GM12878 (cell line): Measurements from ENCODE around the gene TAS2R41. TPM values are rescaled to one million over a fixed set of nuclear protein-coding genes. Genes with fewer than 3 reads are reported as not detected.

Experiments
- ATAC-seq: fragments of 200-7000 bp; cut with Tn5 transposase; 3 replicates; pipeline ENCODE4 v1.9.1; 2020; ENCODE audit warnings: mild to moderate bottlenecking, moderate library complexity
- BruUV-seq: library from RNA; stranded (reverse); fragments of 400-500 nt; replicated peaks from 2 replicates; lab custom pipeline; 2021; lab: Mats Ljungman, UMichigan
- CTCF ChIA-PET: fragments of 300-600 bp; sonication (Branson Sonifier 250); formaldehyde crosslinking; extraction: SDS; loops from one replicate; lab custom pipeline; 2021; ENCODE audit warnings: inconsistent platforms; lab: Yijun Ruan, JAX
- POLR2A ChIA-PET: fragments of 350-600 bp; formaldehyde crosslinking; extraction: SDS; loops from one replicate; lab custom pipeline; 2021; ENCODE audit warnings: inconsistent platforms; lab: Charles Lee
- RAD21 ChIA-PET: fragments of 300-600 bp; sonication (Branson Sonifier 250); formaldehyde crosslinking; loops from one replicate; lab custom pipeline; 2023; ENCODE audit warnings: antibody characterized with exemption; ENCODE audit not compliant: unreplicated experiment; lab: Charles Lee
- SMC1A ChIA-PET: fragments of 300-600 bp; sonication (Branson Sonifier 250); formaldehyde crosslinking; loops from one replicate; lab custom pipeline; 2023; ENCODE audit not compliant: unreplicated experiment, uncharacterized antibody; lab: Charles Lee
- DNase-seq: peaks from one replicate; pipeline ENCODE4 v3.0.0-alpha.2; 2011; ENCODE audit warnings: low read depth, low spot score
- FAIRE-seq: peaks from 3 replicates; lab custom pipeline; 2011; peaks lifted over from hg19 to GRCh38; lab: Jason Lieb, UNC
- H2AFZ ChIP-seq: 2 replicates; pipeline ENCODE4 v1.6.0; 2011; ENCODE audit warnings: low read depth, low read length, control low read depth; ENCODE audit not compliant: control insufficient read depth
- H3K27ac ChIP-seq: 2 replicates; pipeline ENCODE4 v1.5.1; 2011; ENCODE audit warnings: control low read depth; ENCODE audit not compliant: control insufficient read depth, insufficient read depth
- H3K27me3 ChIP-seq, 2 experiments: replicated peaks in 1 of 2; 2 replicates each; pipeline versions ENCODE4 v1.6.0 to v1.6.1; 2011; ENCODE audit warnings: low read length in 1 of 2; ENCODE audit not compliant: control insufficient read depth in 2 of 2, insufficient read depth in 2 of 2
- H3K36me3 ChIP-seq, 2 experiments: 2 replicates each; pipeline ENCODE4 v1.5.1; 2011; ENCODE audit warnings: low read length in 1 of 2; ENCODE audit not compliant: control insufficient read depth in 2 of 2, insufficient read depth in 2 of 2
- H3K4me1 ChIP-seq: 2 replicates; pipeline ENCODE4 v1.6.1; 2011; ENCODE audit warnings: mild to moderate bottlenecking, low read length, moderate library complexity, mixed read lengths; ENCODE audit not compliant: control insufficient read depth, insufficient read depth
- H3K4me2 ChIP-seq: 2 replicates; pipeline ENCODE4 v1.6.0; 2011; ENCODE audit warnings: control low read depth; ENCODE audit not compliant: control insufficient read depth, insufficient read depth
- H3K4me3 ChIP-seq: fragments of 200-600 bp; sonication (generic); 2 replicates; pipeline ENCODE4 v1.5.1; 2016
- H3K79me2 ChIP-seq: 2 replicates; pipeline ENCODE4 v1.6.0; 2011; ENCODE audit warnings: low read length; ENCODE audit not compliant: control insufficient read depth, insufficient read depth
- H3K9ac ChIP-seq: 2 replicates; pipeline ENCODE4 v1.8.0; 2011; ENCODE audit warnings: low read length, control low read depth, mixed read lengths; ENCODE audit not compliant: control insufficient read depth, insufficient read depth
- H3K9me3 ChIP-seq: replicated peaks from 3 replicates; pipeline ENCODE4 v1.5.1; 2011; ENCODE audit warnings: mild to moderate bottlenecking, low read length; ENCODE audit not compliant: control insufficient read depth, insufficient read depth
- H4K20me1 ChIP-seq: 2 replicates; pipeline ENCODE4 v1.6.0; 2011; ENCODE audit not compliant: control insufficient read depth, insufficient read depth
- BCL11A ChIP-seq: IDR thresholded peaks from 2 replicates; pipeline ENCODE4 v1.6.1; 2011; ENCODE audit warnings: low read depth, low read length
- CREM ChIP-seq: IDR thresholded peaks from 2 replicates; pipeline ENCODE4 v1.6.1; 2014; ENCODE audit warnings: antibody characterized with exemption, low read depth
- HDAC6 ChIP-seq: fragments of 200-600 bp; sonication (generic); IDR thresholded peaks from one replicate; pipeline ENCODE4 v1.8.0; 2017; ENCODE audit warnings: antibody characterized with exemption; ENCODE audit not compliant: unreplicated experiment
- POU2F2 ChIP-seq: IDR thresholded peaks from 3 replicates; pipeline ENCODE4 v1.6.1; 2011; ENCODE audit warnings: low read depth, mild to moderate bottlenecking, low read length, borderline replicate concordance
- SMAD5 ChIP-seq: IDR thresholded peaks from 2 replicates; pipeline ENCODE4 v1.6.1; 2016; ENCODE audit warnings: antibody characterized with exemption, low read depth
- WGBS: methylation state at CpG from one replicate; pipeline ENCODE4 v1.1.6; 2016; ENCODE audit warnings: low lambda C conversion rate; ENCODE audit not compliant: insufficient replicate concordance, insufficient coverage; ENCODE audit errors: missing lambda C conversion rate; 5-methylcytosine and 5-hydroxymethylcytosine counted together
- in situ Hi-C: fragments of 300-500 bp; cut with MboI; formaldehyde crosslinking; loops from 9 replicates; pipeline ENCODE4 v1.14.3; 2018; ENCODE audit warnings: mixed read lengths
- intact Hi-C: fragments of 100-400 bp; cut with micrococcal nuclease; formaldehyde crosslinking; loops from one replicate; pipeline ENCODE4 v1.14.2; 2022; ENCODE audit not compliant: unreplicated experiment
- polyA plus RNA-seq, 11 experiments: library from polyadenylated mRNA; depleted of rRNA in 4 of 11; unstranded in 6 of 11; stranded (reverse) in 5 of 11; fragments of >200 nt; fragmentation: Nextera tagmentation in 4 of 11; fragmentation: Illumina TruSeq in 1 of 11; extraction: Ambion mirVana in 4 of 11; extraction: Trizol in 1 of 11; gene quantifications; 1 replicate in 1 of 11; 2 replicates in 10 of 11; pipeline versions ENCODE4 v1.2.1 to v1.2.3, GENCODE V29; 2011 to 2016; ENCODE audit warnings: inconsistent platforms in 2 of 11, missing spikeins in 2 of 11, low read depth in 1 of 11
- total RNA-seq, 4 experiments: library from RNA; depleted of rRNA in 3 of 4; stranded (reverse); fragments of >200 nt in 3 of 4; fragmentation: Illumina TruSeq in 1 of 4; extraction: Trizol in 1 of 4; gene quantifications; 2 replicates each; pipeline versions ENCODE4 v1.2.1 to v1.2.3, GENCODE V29; 2013 to 2021
- TF ChIP-seq, protein P1 (sequence below): fragments of 450-650 bp; IDR thresholded peaks from 2 replicates; pipeline ENCODE4 v1.6.1; 2018; ENCODE audit warnings: borderline replicate concordance, mild to moderate bottlenecking; ENCODE audit not compliant: partially characterized antibody
- TF ChIP-seq, protein P2 (sequence below): fragments of 450-650 bp; IDR thresholded peaks from 2 replicates; pipeline ENCODE4 v1.6.1; 2014; ENCODE audit warnings: mild to moderate bottlenecking

TAS2R41 gene
- total and polyA plus RNA-seq, 10 of the 15 experiments (the other 5 are each of a cell fraction or from before 2014, with no cell fraction given) = not detected

DNA sequence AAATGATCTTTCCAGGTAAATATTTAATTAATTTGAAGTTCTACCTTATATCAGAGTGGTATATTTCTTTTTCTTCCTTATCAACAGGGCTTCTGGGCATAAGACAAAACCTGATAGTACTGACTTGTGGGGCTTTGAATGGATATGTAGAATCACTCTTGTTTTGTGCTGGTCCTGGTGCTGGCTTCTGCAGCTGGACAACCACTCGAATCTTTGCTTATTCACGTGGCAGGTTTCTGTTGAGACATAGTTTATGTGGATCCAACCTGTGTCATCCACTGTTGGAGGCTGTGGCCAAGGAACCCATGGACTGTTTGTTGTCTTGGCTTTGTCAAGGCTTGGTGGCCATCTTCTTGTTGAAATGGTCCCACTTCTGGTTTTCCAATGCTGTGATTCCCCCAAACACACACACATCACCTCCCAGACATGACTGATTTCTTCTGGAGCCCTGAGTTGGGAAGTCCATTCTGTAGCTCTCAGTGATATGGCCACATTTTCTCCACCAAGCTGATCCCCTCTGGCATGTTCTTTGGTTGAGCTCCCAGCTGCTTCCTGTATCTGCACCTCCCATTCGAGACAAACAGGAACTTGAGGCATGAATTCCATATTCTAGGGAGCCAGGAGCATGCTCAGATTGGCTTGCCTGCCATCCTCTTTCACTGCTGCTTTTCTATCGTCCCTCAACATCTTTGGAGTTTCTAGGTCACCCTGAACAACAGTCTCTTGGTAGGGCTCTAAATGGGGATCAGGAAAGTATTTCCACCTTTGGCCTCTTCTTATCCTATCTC, 19.5 kb downstream of the TAS2R41 start:
- H2AFZ ChIP-seq = no peak overlapping the region
- no peak overlapping the region for H3K9ac ChIP-seq
- H3K4me1 ChIP-seq = no peaks in the 10 kb centered on the region
- H3K4me3 ChIP-seq = no peak overlapping the region
- POLR2A ChIA-PET = no interaction called here
- no TSS peak for BruUV-seq
- RAD21 ChIA-PET = no interaction called here
- no peaks in the 10 kb centered on the region; a peak in 2 of 4 replicates for H3K27me3 ChIP-seq
- ATAC-seq (no peak), DNase-seq (no peak), FAIRE-seq (no peak)
- CTCF ChIA-PET = no interaction called here
- H4K20me1 ChIP-seq = no peaks in the 10 kb centered on the region
- H3K36me3 ChIP-seq = no peaks in the 10 kb centered on the region
- in situ Hi-C loops (no loop called here), intact Hi-C loops (no loop called here)
- H3K79me2 ChIP-seq = no peaks in the 10 kb centered on the region
- SMC1A ChIA-PET = no interaction called here
- H3K27ac ChIP-seq = no peak overlapping the region
- H3K4me2 ChIP-seq = no peak overlapping the region
- no peaks in the 10 kb centered on the region for H3K9me3 ChIP-seq
- TF ChIP-seq SMAD5 = no peak
- TF ChIP-seq BCL11A = no peak
- no peak for TF ChIP-seq CREM
- no peak for TF ChIP-seq HDAC6
- TF ChIP-seq, protein P1, sequence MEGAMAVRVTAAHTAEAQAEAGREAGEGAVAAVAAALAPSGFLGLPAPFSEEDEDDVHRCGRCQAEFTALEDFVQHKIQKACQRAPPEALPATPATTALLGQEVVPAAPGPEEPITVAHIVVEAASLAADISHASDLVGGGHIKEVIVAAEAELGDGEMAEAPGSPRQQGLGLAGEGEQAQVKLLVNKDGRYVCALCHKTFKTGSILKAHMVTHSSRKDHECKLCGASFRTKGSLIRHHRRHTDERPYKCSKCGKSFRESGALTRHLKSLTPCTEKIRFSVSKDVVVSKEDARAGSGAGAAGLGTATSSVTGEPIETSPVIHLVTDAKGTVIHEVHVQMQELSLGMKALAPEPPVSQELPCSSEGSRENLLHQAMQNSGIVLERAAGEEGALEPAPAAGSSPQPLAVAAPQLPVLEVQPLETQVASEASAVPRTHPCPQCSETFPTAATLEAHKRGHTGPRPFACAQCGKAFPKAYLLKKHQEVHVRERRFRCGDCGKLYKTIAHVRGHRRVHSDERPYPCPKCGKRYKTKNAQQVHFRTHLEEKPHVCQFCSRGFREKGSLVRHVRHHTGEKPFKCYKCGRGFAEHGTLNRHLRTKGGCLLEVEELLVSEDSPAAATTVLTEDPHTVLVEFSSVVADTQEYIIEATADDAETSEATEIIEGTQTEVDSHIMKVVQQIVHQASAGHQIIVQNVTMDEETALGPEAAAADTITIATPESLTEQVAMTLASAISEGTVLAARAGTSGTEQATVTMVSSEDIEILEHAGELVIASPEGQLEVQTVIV = no peak
- TF ChIP-seq POU2F2 = no peak
- TF ChIP-seq, protein P2, sequence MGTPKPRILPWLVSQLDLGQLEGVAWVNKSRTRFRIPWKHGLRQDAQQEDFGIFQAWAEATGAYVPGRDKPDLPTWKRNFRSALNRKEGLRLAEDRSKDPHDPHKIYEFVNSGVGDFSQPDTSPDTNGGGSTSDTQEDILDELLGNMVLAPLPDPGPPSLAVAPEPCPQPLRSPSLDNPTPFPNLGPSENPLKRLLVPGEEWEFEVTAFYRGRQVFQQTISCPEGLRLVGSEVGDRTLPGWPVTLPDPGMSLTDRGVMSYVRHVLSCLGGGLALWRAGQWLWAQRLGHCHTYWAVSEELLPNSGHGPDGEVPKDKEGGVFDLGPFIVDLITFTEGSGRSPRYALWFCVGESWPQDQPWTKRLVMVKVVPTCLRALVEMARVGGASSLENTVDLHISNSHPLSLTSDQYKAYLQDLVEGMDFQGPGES = no peak
- TF ChIP-seq, all 136 proteins: peak for 0
- 4% methylated on average over 4 of the region's 4 CpGs for WGBS
